Pancreas (tissue), 10 donors: Measurements from ENCODE around the gene DCAF11. TPM values are rescaled to one million over a fixed set of nuclear protein-coding genes. Genes with fewer than 3 reads are reported as not detected.

Experiments used
- ATAC-seq, 4 donors: fragments of 200-7000 bp; cut with Tn5 transposase; one replicate each; pipeline versions ENCODE4 v1.8.0 to v1.9.1; 2020; ENCODE audit warnings: mild to moderate bottlenecking in 4 of 4, moderate library complexity in 4 of 4
- DNase-seq, 6 donors: peaks; one replicate each; pipeline ENCODE4 v3.0.0-alpha.2; 2020
- FAIRE-seq: peaks from 2 replicates; lab custom pipeline; 2012; peaks lifted over from hg19 to GRCh38; lab: Jason Lieb, UNC
- H3K27ac ChIP-seq, 4 donors: fragments of 200-600 bp; sonication (generic); 1 replicate in 3 of 4; 2 replicates in 1 of 4; pipeline versions ENCODE4 v1.5.0 to v1.8.0; 2020
- H3K27me3 ChIP-seq, 4 donors: fragments of 200-600 bp; one replicate each; pipeline ENCODE4 v1.8.0; 2021
- H3K36me3 ChIP-seq, 3 donors: fragments of 200-600 bp; sonication (generic) in 1 of 3; one replicate each; pipeline versions ENCODE4 v1.5.0 to v1.8.0; 2020 to 2021
- H3K4me1 ChIP-seq, 3 donors: fragments of 200-600 bp; one replicate each; pipeline ENCODE4 v1.8.0; 2021
- H3K4me3 ChIP-seq, 4 donors: fragments of 200-600 bp; sonication (generic) in 2 of 4; one replicate each; pipeline versions ENCODE4 v1.5.0 to v1.8.0; 2020 to 2021
- H3K9me3 ChIP-seq, 4 donors: fragments of 200-600 bp; one replicate each; pipeline ENCODE4 v1.8.0; 2021
- WGBS, 2 donors: extraction: QIAGEN DNeasy Blood & Tissue Kit; methylation state at CpG; one replicate each; pipeline ENCODE4 v1.1.7; 2013; 5-methylcytosine and 5-hydroxymethylcytosine counted together
- intact Hi-C, 3 donors: fragments of 100-400 bp; cut with DNase I; formaldehyde crosslinking; loops; one replicate each; pipeline versions ENCODE4 v1.11.1 to v1.14.2; 2022
- polyA plus RNA-seq, 2 donors: library from polyadenylated mRNA; stranded (reverse); fragments of 200-250 nt; gene quantifications; one replicate each; pipeline ENCODE4 v1.2.3, GENCODE V29; 2013
- total RNA-seq, 6 donors: library from RNA; stranded (reverse); fragmentation: NEBNext Ultra II Directional in 4 of 6; extraction: Animal tissue kit (Norgen Biotek cat#: 25700) in 4 of 6; gene quantifications; one replicate each; pipeline versions ENCODE4 v1.2.1 to v1.2.4, GENCODE V29; 2021 to 2023
- TF ChIP-seq, protein P1 (sequence below), 4 donors: fragments of 200-600 bp; sonication (generic) in 3 of 4; IDR thresholded peaks; one replicate each; pipeline versions ENCODE4 v1.5.0 to v1.8.0; 2021; ENCODE audit warnings: antibody characterized with exemption in 4 of 4
- donor health status: healthy with polysubstance abuse.
- donor health status: DM: no; HTN: no; CAD: no; lungs with moderate emphysema.
- donor health status: DM: no; HTN: no; CAD: no.
- donor health status: control.
- donor health status: control.
- donor health status: Bipolar disorder and iron deficiency.
- donor health status: DM: yes; HTN: yes; CAD: no.
- donor health status: DM: no; HTN: no; CAD: no.
- donor health status: DM: no; HTN: no; CAD: no.
- donor health status: DM: yes; HTN: yes; CAD: no.

Gene DCAF11
- total and polyA plus RNA-seq, 8 donors = 34.2 to 78.9 (median 56.0) TPM

DNA sequence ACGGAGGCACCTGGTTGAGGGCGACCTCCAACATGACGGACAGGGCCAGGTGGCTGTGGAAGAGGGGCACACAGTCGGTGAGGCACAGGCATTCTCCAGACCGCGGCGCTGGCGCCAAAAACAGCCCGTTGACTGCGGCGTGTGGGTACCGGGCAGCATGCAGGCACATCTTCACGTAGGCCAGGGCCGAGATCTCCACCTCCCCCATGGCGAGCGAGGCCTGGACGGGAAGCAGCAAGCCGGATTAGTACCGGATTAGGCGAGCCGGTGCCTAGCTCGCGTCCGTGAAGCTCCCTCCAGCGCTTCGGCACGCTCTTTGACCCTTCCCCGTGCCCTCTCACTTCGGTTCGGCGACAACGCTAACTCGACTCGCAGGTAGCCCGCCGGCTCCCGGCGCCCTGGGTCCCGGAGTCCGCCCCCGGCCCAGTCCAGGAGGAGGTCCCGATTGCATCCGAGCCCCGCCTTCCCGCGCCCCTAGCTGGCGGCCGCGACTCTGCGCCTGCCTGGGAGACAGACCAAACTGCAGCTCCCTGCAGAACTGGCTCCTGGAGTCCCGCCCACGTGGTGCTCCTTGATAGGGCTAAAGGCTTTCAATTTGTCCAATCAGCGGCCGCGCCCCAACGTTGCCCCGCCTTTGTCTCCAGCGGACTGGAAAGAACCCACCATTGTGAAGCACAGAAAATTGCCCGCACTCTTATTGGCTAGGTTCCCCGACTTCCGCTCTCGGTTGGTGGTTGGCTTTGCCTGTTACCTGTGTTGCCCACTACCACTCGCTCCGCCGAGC lies 26.7 kb downstream of the DCAF11 start, which contains the start of gene EMC9:
TSS of gene EMC9 (minus strand) at position 495 of the 784 bp plus-strand sequence. CDS start at position 208, 287 bp downstream.
- TF ChIP-seq, protein P1, sequence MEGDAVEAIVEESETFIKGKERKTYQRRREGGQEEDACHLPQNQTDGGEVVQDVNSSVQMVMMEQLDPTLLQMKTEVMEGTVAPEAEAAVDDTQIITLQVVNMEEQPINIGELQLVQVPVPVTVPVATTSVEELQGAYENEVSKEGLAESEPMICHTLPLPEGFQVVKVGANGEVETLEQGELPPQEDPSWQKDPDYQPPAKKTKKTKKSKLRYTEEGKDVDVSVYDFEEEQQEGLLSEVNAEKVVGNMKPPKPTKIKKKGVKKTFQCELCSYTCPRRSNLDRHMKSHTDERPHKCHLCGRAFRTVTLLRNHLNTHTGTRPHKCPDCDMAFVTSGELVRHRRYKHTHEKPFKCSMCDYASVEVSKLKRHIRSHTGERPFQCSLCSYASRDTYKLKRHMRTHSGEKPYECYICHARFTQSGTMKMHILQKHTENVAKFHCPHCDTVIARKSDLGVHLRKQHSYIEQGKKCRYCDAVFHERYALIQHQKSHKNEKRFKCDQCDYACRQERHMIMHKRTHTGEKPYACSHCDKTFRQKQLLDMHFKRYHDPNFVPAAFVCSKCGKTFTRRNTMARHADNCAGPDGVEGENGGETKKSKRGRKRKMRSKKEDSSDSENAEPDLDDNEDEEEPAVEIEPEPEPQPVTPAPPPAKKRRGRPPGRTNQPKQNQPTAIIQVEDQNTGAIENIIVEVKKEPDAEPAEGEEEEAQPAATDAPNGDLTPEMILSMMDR (IDR thresholded peaks at IDR 0.05) = peak; percentile 29 to 59 (median 38)
- no peaks in the 10 kb centered on the region for H3K9me3 ChIP-seq
- peak; percentile 98 to 100 (median 100) for DNase-seq
- no peak for FAIRE-seq
- peak within 1 kb of the TSS; percentile 63 to 70 (median 64) for H3K4me3 ChIP-seq
- WGBS, 2 donors = 0% methylated on average over 64 to 65 of the region's 65 CpGs
- intact Hi-C loops = no loop called here
- H3K27me3 ChIP-seq = no peaks in the 10 kb centered on the region
- H3K4me1 ChIP-seq = peaks cover 15 to 38% (median 25%) of the 10 kb centered on the region in 3 donors
- peak; percentile 90 to 94 (median 91) for ATAC-seq
- peaks cover 0 to 20% (median 7%) of the 10 kb centered on the region in 3 donors for H3K36me3 ChIP-seq
- peak within 1 kb of the TSS; percentile 46 to 86 (median 82) for H3K27ac ChIP-seq

DNA sequence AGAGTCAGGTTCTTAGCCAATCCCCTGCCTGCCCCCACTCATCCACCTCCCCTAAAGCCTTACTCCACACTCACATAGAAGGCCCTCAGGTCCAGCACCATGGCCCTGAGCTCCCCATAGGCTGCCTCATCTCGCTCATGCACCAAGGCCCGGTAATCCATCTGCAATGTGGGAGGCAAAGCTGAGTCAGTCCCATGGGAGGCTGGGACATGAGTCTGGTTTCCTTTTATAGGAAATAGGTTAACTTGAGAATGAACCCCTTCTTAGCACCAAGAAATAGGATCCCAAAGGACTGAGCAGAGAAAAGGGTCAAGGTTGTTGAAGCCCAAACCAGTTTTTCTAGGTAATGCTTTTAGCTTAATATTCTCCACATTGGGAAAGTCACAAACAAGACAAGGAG lies 28.9 kb downstream of the DCAF11 start:
- WGBS, 2 donors = 90 to 91% methylated on average over 2 of the region's 2 CpGs
- FAIRE-seq (no peak), ATAC-seq (no peak), DNase-seq (no peak)
- intact Hi-C loops = no loop called here
- Histone ChIP-seq H3K27me3 (no peaks in the 10 kb centered on the region), H3K4me1 (peaks cover 8 to 35% (median 31%) of the 10 kb centered on the region in 3 donors), H3K4me3 (no peak overlapping the region), H3K27ac (no peak overlapping the region), H3K9me3 (no peaks in the 10 kb centered on the region), H3K36me3 (peaks cover 0 to 8% (median under 1%) of the 10 kb centered on the region in 3 donors)
- TF ChIP-seq, protein P1 (IDR thresholded peaks at IDR 0.05) = no peak

DNA sequence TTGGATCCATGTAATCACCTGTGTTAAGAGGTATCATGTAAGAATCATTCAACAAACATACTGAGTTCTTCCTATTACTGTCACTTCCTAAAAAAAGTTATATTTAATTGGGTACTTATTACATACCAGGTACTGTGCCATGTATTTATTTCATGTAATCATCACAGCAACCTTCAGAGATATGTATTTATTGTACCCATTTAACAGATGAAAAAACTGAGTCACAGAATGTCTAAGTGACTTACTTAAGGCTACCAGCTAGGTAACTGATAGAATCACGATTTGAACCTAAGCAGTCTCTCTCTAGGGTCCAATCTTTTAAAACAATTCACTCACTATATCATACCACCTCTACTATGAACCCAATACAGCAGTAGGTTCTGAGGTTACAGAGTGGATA lies 29.9 kb downstream of the DCAF11 start:
- Histone ChIP-seq H3K27me3 (no peaks in the 10 kb centered on the region), H3K4me1 (peaks cover 8 to 36% (median 24%) of the 10 kb centered on the region in 3 donors), H3K27ac (no peak overlapping the region), H3K4me3 (no peak overlapping the region), H3K36me3 (peaks cover 0 to 6% (median 5%) of the 10 kb centered on the region in 3 donors), H3K9me3 (no peaks in the 10 kb centered on the region)
- TF ChIP-seq, protein P1 (IDR thresholded peaks at IDR 0.05) = no peak
- DNase-seq = no peak
- no peak for ATAC-seq
- WGBS, 2 donors = 68 to 92% methylated on average over 1 of the region's 1 CpG
- FAIRE-seq = no peak
- intact Hi-C loops = no loop called here

DNA sequence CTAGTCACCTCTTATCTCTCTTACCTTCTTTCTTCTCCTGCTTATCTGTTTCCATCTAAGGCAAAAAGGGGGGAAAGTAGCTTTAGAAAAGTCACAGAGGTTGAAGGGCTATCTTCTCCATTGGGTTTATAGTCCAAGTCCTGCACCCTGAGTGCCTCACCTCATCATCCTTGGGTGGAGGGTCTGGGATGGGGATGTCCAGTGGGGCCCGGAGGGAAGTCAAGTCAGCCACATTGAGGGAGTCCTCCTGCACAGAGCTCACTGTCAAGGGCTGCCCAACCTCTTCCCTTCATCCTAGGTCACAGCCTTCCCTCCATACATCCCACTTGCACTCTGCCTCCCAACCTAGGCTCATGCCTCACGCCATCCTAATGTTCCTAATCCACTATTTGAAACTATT lies 30.6 kb downstream of the DCAF11 start:
- peaks cover 8 to 28% (median 16%) of the 10 kb centered on the region in 3 donors for H3K4me1 ChIP-seq

More for the DNA sequence above, 30.6 kb downstream of the DCAF11 start:
- no peak for FAIRE-seq
- peaks cover 0 to 12% (median 12%) of the 10 kb centered on the region in 3 donors for H3K36me3 ChIP-seq
- WGBS, 2 donors = 92 to 100% methylated on average over 2 of the region's 2 CpGs
- H3K9me3 ChIP-seq = no peaks in the 10 kb centered on the region
- ATAC-seq = no peak
- H3K27me3 ChIP-seq = no peaks in the 10 kb centered on the region
- no peak for DNase-seq
- peak overlapping the region in 3 of 4 donors; percentile 81 to 89 (median 87) for H3K27ac ChIP-seq
- TF ChIP-seq, protein P1 (IDR thresholded peaks at IDR 0.05) = no peak
- peak overlapping the region in 1 of 4 donors; percentile 83 for H3K4me3 ChIP-seq
- intact Hi-C loops = no loop called here
